HG02642 (cell line): ENCODE results near the gene STAT4.
"Not testable (repeated sequence)": the region's sequence is repeated elsewhere in the genome, so short reads cannot be mapped to it uniquely, and the experiment has no call there.

Experiments used
- ATAC-seq: cut with Tn5 transposase; IDR thresholded peaks from one replicate; pipeline ENCODE4 v1.9.1; 2021; ENCODE audit warnings: mild to moderate bottlenecking; ENCODE audit not compliant: unreplicated experiment, poor library complexity

The STAT4 gene

GRCh38 chr2:191003405-191004309 lies 147.1 kb downstream of the STAT4 start:
- no peak for ATAC-seq

- ATAC-seq, result no peak
Measured at GRCh38 chr2:191001624-191002023, 149.2 kb downstream of the STAT4 start.

- ATAC-seq, result no peak
Measured at GRCh38 chr2:191001032-191001431, 149.8 kb downstream of the STAT4 start.

- no peak for ATAC-seq
Measured at GRCh38 chr2:190999949-191000665, 150.7 kb downstream of the STAT4 start.

GRCh38 chr2:190999058-190999457 lies 151.7 kb downstream of the STAT4 start:
- ATAC-seq, result no peak

GRCh38 chr2:190997526-190998113 lies 153.2 kb downstream of the STAT4 start:
- ATAC-seq, result no peak

- ATAC-seq, result no peak
Measured at GRCh38 chr2:190996947-190997346, 153.8 kb downstream of the STAT4 start.

- ATAC-seq, result no peak
Measured at GRCh38 chr2:190996338-190996946, 154.4 kb downstream of the STAT4 start.

- not testable (repeated sequence) for ATAC-seq
Measured at GRCh38 chr2:190995315-190995714, 155.5 kb downstream of the STAT4 start.

GRCh38 chr2:190994148-190994547 lies 156.6 kb downstream of the STAT4 start:
- ATAC-seq, result no peak

GRCh38 chr2:190993292-190993643 lies 157.5 kb downstream of the STAT4 start:
- ATAC-seq, result no peak

GRCh38 chr2:190990132-190990531 lies 160.7 kb downstream of the STAT4 start:
- no peak for ATAC-seq

- ATAC-seq, result no peak
Measured at GRCh38 chr2:190988910-190989309, 161.9 kb downstream of the STAT4 start.

- no peak for ATAC-seq
Measured at GRCh38 chr2:190987938-190988337, 162.9 kb downstream of the STAT4 start.

GRCh38 chr2:190987116-190987515 lies 163.7 kb downstream of the STAT4 start:
- no peak for ATAC-seq

- no peak for ATAC-seq
Measured at GRCh38 chr2:190986221-190986953, 164.4 kb downstream of the STAT4 start.

GRCh38 chr2:190984595-190984994 lies 166.2 kb downstream of the STAT4 start:
- no peak for ATAC-seq

- ATAC-seq, result no peak
Measured at GRCh38 chr2:190982262-190983034, 168.3 kb downstream of the STAT4 start.

GRCh38 chr2:190981733-190982132 lies 169.1 kb downstream of the STAT4 start:
- no peak for ATAC-seq
